ENCODE data around the gene SNX9.

GRCh38 chr6:157859775-157860504 is 36.9 kb downstream of the SNX9 start:
- no peak for TF ChIP-seq POLR2A (IDR thresholded peaks at IDR 0.05)
- no peak for TF ChIP-seq CTCF (IDR thresholded peaks at IDR 0.05)

Measured in upper lobe of left lung (tissue), 4 donors.